Skeletal muscle tissue (tissue), 4 donors: ENCODE results near the gene RIPOR3. TPM values are rescaled to one million over a fixed set of nuclear protein-coding genes. Genes with fewer than 3 reads are reported as not detected.

ENCODE experiments used
- H3K27ac ChIP-seq: one replicate; pipeline ENCODE4 v1.7.0; 2013; ENCODE audit warnings: mild to moderate bottlenecking, low read depth, low read length, inconsistent platforms
- H3K27me3 ChIP-seq, 3 donors: one replicate each; pipeline ENCODE4 v1.7.0; 2013; ENCODE audit warnings: low read length in 3 of 3; ENCODE audit not compliant: control insufficient read depth in 3 of 3, insufficient read depth in 3 of 3
- H3K36me3 ChIP-seq, 3 donors: one replicate each; pipeline ENCODE4 v1.7.0; 2013; ENCODE audit warnings: low read length in 3 of 3; ENCODE audit not compliant: control insufficient read depth in 3 of 3, insufficient read depth in 3 of 3
- H3K4me1 ChIP-seq, 3 donors: one replicate each; pipeline ENCODE4 v1.7.0; 2013; ENCODE audit warnings: low read length in 3 of 3, mild to moderate bottlenecking in 3 of 3; ENCODE audit not compliant: control insufficient read depth in 3 of 3, insufficient read depth in 3 of 3
- H3K4me3 ChIP-seq, 3 donors: one replicate each; pipeline ENCODE4 v1.7.0; 2013; ENCODE audit warnings: low read length in 3 of 3
- H3K9ac ChIP-seq, 3 donors: one replicate each; pipeline ENCODE4 v1.7.0; 2013; ENCODE audit warnings: low read length in 3 of 3, mild to moderate bottlenecking in 3 of 3, moderate library complexity in 2 of 3, low read depth in 1 of 3
- H3K9me3 ChIP-seq, 3 donors: one replicate each; pipeline ENCODE4 v1.7.0; 2013; ENCODE audit warnings: low read length in 3 of 3; ENCODE audit not compliant: control insufficient read depth in 3 of 3
- total RNA-seq: library from RNA; depleted of rRNA; stranded (reverse); fragments of >200 nt; gene quantifications from one replicate; pipeline ENCODE4 v1.2.3, GENCODE V29; 2014
- donor health status: Osteomylitis.

Gene RIPOR3
- total RNA-seq, 1 donor from 2014 or later, result 2.6 TPM

DNA sequence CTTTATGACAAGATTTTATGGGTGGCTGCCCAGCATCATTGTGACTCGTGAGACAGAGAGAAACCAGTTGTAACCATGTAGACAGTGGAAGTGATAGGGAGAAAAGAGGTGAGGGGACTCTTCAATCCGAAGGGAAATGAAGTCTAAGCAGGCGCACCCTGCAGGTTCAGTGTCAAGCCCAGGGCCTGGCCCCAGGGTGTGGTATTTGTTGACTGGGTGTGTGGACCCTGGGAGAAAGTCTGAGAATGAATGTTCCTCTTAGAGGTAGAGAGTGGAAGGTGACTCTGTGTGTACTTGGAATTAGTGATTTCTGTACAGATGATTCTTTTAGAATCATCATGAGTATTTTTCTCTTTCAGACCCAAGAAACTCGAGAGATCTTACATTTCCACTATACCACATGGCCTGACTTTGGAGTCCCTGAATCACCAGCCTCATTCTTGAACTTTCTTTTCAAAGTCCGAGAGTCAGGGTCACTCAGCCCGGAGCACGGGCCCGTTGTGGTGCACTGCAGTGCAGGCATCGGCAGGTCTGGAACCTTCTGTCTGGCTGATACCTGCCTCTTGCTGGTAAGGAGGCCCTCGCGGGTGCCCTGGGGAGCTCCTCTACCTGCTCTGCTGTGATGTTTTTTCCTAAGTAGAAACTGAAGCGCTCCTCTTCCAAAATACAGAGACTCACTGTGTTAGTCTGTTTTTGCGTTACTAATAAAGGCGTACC lies 113.1 kb downstream of the RIPOR3 start:
- peak overlapping the region in 2 of 3 donors; percentile 42 to 72 for H3K9ac ChIP-seq
- H3K4me1 ChIP-seq, result peaks cover 25 to 38% (median 36%) of the 10 kb centered on the region in 3 donors
- no peaks in the 10 kb centered on the region for H3K9me3 ChIP-seq
- no peaks in the 10 kb centered on the region for H3K27me3 ChIP-seq
- no peak overlapping the region for H3K4me3 ChIP-seq
- peak overlapping the region; percentile 76 for H3K27ac ChIP-seq
- peaks cover 39 to 59% (median 55%) of the 10 kb centered on the region in 3 donors for H3K36me3 ChIP-seq

DNA sequence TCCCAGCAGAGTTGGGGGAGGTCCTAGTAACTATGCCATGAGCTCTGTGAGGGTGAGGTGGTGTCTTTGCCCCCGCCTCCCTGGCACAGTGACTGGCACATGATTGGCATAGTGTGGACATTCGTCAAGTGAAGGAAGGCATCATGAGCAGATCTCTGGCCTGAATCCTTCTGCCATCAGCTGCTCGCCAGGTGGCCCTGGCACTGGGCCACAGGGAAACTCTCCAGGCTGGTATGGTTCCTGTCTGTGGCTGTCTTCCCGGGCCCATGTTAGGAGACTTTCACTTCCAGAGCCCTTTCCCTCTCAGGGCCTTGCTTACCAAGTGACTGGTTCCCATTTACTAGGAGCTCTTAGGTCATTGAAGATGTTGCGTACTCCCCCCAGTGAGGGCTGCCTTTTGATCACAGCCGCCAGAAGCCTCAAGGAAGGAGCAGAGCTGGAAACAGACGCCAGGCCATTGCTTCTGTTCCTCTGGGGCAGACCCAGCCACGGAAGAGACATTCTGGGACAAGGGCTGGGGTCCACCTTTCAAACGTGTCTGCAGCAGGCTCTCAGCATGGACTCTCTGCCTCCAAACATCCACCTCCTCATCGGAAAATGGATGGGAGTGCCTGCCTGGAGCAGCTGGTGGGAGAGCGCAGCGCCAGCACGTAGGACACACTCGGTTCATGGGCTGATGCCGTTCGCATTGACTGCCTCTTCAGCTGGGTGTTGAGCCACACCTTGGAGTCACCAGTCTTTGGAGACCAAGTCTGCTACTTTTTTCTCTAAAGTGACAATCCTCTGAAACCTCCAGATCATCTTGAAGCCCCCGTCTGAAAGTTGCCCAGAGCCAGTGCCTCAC lies 113.9 kb downstream of the RIPOR3 start:
- Histone ChIP-seq H3K9ac (peak overlapping the region; percentile 42 to 72 (median 72)), H3K27me3 (no peaks in the 10 kb centered on the region), H3K9me3 (no peaks in the 10 kb centered on the region), H3K27ac (peak overlapping the region; percentile 76), H3K36me3 (peaks cover 32 to 57% (median 49%) of the 10 kb centered on the region in 3 donors), H3K4me1 (peaks cover 33 to 46% (median 44%) of the 10 kb centered on the region in 3 donors), H3K4me3 (no peak overlapping the region)

DNA sequence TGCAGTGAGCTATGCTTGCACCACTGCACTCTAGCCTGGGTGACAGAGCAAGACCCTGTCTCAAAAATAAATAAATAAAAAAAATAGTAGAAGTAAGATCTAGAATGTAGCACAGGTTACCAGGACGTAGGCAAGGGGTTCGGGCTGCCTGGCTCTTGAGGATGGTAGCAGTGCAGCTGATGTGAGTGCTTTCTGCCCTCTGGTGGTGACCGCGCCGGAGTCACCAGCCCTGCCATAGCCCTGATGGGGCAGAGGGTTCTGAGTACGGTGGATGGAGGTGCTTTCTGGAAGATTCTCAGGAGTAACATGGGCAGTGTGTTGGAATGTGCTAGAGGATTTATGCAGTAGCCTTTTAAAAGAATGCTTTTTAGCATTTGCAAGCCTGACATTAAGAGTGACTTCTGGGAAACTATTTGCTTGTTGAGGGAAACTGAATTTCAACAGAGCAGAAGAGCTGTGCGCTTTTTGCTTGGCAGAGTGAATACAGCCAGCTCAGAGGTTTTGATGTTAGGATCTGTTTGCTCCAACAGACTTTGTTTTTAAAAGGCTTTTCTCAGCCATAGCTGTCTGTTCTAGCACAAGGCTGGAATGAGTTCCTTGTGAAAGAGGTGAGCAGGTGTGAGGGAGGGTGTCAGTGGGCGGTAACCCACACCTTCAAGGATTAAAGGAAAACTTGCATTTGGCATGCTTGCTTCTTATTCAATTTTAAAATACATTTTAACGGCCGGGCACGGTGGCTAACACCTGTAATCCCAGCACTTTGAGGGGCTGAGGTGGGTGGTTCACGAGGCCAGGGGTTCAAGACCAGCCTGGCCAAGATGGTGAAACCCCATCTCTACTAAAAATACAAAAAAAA lies 115.2 kb downstream of the RIPOR3 start:
- Histone ChIP-seq H3K4me1 (peaks cover 36 to 51% (median 46%) of the 10 kb centered on the region in 3 donors), H3K36me3 (peaks cover 24 to 45% (median 37%) of the 10 kb centered on the region in 3 donors), H3K27me3 (no peaks in the 10 kb centered on the region), H3K27ac (no peak overlapping the region), H3K9ac (no peak overlapping the region), H3K4me3 (no peak overlapping the region), H3K9me3 (no peaks in the 10 kb centered on the region)

DNA sequence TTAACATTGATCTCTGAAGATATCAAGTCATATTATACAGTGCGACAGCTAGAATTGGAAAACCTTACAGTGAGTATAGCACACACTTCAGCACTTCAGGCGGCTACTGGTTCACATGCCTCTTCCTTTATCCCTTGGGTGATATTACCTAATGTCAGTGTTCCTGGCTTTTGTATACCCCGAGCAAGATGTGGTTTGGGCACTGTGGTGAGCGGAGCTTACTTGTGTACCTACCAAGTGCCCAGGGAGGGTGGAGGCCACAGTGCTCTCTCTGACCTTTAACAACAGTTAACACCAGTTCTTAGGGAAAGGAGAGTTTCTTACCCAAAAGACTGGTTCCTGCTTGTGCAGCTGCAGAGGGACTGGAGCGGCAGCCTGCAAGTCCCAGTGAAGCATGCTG lies 116.8 kb downstream of the RIPOR3 start:
- H3K36me3 ChIP-seq, result peaks cover 16 to 38% (median 28%) of the 10 kb centered on the region in 3 donors

DNA sequence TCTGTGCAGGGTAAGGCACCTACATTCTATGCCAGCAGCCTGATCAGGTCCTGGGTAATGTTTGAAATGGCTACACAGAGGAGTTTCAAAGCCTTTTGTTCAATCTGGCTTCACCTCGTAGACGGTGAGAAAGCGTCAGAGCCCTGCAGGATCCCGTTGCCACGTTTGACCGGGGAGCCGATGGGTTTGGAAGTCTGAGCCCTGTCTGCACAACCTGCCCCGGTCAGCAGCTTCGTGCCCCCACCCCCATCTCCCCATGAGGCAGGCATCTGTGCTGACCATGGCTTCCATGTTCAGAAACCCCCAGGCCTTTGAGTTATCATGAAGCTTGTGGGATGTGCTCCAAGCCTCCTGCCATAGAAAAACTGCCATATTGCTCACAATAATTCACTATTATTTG lies 117.2 kb downstream of the RIPOR3 start:
- no peak overlapping the region for H3K4me3 ChIP-seq
- H3K9me3 ChIP-seq, result no peaks in the 10 kb centered on the region
- H3K27me3 ChIP-seq, result no peaks in the 10 kb centered on the region
- peaks cover 52 to 64% (median 60%) of the 10 kb centered on the region in 3 donors for H3K4me1 ChIP-seq
- H3K27ac ChIP-seq, result peak overlapping the region; percentile 52
- peak overlapping the region in 1 of 3 donors; percentile 51 for H3K9ac ChIP-seq
- H3K36me3 ChIP-seq, result peaks cover 16 to 38% (median 23%) of the 10 kb centered on the region in 3 donors

More for the DNA sequence above, 116.8 kb downstream of the RIPOR3 start:
- H3K4me3 ChIP-seq, result no peak overlapping the region
- H3K4me1 ChIP-seq, result peaks cover 47 to 61% (median 58%) of the 10 kb centered on the region in 3 donors
- no peaks in the 10 kb centered on the region for H3K9me3 ChIP-seq
- no peak overlapping the region for H3K9ac ChIP-seq
- no peaks in the 10 kb centered on the region for H3K27me3 ChIP-seq
- no peak overlapping the region for H3K27ac ChIP-seq

DNA sequence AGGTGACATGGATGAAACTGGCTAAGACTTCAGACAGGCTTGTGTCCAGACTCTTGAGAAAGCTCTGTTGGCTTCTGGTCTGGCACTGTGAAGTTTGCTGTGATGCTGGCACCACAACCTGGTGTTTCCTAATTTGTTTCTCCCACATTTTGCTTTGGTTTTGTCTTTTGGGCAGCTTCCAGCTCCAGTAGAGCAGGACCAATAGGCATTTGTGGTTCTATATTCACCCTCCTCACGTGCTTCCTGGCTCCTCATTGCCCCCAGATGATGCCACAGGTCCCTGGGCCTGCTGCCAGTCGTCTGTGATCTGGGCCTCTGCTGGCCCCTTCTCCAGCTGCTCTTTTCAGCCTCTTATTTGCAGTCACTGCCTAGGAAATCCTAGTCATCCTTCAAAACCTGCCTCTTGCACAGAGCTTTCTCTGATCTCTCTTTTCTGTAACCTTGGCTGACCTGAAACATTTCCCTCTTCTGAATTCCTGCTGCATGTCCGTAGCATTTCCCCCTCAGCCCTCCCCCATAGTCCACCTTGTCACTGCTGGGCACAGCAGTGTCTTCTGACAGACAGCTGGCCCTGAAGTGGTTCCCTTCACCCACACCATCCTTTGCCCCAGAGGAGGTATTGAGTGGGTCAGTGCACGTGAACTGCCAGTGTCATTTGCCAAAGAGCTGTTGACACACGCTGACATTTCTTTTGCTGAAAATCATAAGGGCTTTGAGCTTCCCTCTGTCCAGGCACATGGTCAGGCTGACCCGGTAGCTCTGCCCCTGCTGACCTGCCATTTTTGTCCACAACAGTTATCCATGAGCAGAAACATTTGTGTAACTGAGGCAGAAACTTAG lies 118.2 kb downstream of the RIPOR3 start:
- Histone ChIP-seq H3K4me3 (no peak overlapping the region), H3K9me3 (no peaks in the 10 kb centered on the region), H3K9ac (peak overlapping the region; percentile 24 to 51 (median 36)), H3K36me3 (peaks cover 20 to 36% (median 20%) of the 10 kb centered on the region in 3 donors), H3K27ac (peak overlapping the region; percentile 52), H3K4me1 (peaks cover 52 to 61% (median 56%) of the 10 kb centered on the region in 3 donors), H3K27me3 (no peaks in the 10 kb centered on the region)

DNA sequence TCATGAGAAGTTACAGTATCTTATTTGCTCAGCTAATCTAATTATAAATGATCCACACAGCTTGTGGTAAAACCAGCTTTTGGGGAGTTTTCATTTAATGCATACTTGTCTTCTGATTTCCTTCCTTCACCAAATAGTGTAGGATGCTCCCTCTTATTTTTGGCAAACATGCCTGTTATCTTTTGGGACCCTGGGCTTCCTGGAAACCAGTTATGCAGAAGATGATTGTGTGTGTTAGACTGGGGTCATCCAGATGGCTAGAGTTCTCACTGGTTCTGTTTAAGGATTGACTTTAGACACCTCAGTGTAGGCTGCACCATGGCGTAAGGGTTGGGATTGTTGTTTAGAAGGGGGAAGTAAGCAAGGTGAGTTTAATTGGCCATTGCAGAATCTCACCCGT lies 119.9 kb downstream of the RIPOR3 start:
- Histone ChIP-seq H3K9ac (no peak overlapping the region), H3K4me3 (no peak overlapping the region), H3K27me3 (no peaks in the 10 kb centered on the region), H3K9me3 (no peaks in the 10 kb centered on the region), H3K27ac (no peak overlapping the region), H3K4me1 (peaks cover 45 to 47% (median 46%) of the 10 kb centered on the region in 3 donors), H3K36me3 (peaks cover 21 to 37% (median 21%) of the 10 kb centered on the region in 3 donors)

DNA sequence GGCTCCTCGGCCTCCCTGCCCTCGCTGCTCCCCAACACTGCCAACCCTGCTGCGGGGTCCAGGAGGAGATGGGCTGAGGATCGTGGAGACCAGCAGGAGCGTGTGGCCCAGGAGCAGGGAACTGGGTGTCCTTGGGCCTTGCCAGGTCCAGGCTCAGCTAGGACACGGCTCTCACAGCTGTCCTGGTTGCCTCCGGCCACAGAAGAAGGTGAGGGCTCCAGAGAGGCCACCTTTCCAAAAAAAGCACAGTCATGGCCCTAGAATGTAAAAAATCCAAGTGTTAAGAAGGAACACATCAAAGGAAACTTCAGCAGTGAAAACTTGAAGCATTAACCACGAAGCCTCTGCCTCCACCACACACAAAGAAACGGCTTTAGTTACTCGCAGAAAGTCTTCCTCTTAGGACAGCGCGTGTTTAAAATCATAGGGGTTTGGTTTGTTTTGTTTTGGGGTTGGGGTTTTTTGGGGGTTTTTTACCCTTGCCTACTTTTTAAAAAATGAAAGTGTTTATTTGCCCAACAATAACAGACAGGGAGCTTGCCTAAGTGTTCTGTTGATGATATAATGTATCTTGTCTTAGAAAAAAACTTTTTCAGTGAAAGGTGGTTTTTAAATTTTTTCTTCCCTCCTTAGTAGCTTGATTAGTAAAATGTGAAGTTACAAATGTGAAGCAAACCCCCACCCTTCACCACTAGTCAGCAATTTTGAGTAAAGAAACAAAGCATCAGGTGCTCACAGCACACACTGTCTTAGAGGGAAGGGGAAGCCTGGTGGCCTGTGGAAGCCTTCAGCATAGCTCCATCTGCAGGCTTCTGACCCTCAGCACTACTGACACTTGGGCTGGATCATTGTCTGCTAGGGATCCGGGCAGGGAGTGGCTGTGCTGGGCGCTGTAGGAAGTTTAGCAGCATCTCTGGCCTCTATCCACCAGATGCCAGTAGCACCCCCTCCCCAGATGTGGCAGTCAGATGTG lies 121.2 kb downstream of the RIPOR3 start:
- H3K27ac ChIP-seq, result peak overlapping the region; percentile 7
- H3K9ac ChIP-seq, result peak overlapping the region in 1 of 3 donors; percentile 6
- no peaks in the 10 kb centered on the region for H3K27me3 ChIP-seq
- peaks cover 19 to 40% (median 22%) of the 10 kb centered on the region in 3 donors for H3K36me3 ChIP-seq
- H3K9me3 ChIP-seq, result no peaks in the 10 kb centered on the region
- no peak overlapping the region for H3K4me3 ChIP-seq
- H3K4me1 ChIP-seq, result peaks cover 39 to 43% (median 41%) of the 10 kb centered on the region in 3 donors
